Muscle of back (tissue), 11 donors: ENCODE data around the gene TANGO2. TPM values are rescaled to one million over a fixed set of nuclear protein-coding genes. Genes with fewer than 3 reads are reported as not detected.

Experiments used
- DNase-seq, 3 donors: peaks; one replicate each; pipeline versions ENCODE4 v3.0.0 to v3.0.0-alpha.2; 2013
- polyA plus RNA-seq, 10 donors: library from polyadenylated mRNA; unstranded; fragments of 120-200 nt; gene quantifications; one replicate each; pipeline ENCODE4 v1.2.1, GENCODE V29; 2013; ENCODE audit not compliant: insufficient read length in 10 of 10

Gene TANGO2
- polyA plus RNA-seq, 10 donors, result 7.5 to 11.8 (median 9.6) TPM

DNA sequence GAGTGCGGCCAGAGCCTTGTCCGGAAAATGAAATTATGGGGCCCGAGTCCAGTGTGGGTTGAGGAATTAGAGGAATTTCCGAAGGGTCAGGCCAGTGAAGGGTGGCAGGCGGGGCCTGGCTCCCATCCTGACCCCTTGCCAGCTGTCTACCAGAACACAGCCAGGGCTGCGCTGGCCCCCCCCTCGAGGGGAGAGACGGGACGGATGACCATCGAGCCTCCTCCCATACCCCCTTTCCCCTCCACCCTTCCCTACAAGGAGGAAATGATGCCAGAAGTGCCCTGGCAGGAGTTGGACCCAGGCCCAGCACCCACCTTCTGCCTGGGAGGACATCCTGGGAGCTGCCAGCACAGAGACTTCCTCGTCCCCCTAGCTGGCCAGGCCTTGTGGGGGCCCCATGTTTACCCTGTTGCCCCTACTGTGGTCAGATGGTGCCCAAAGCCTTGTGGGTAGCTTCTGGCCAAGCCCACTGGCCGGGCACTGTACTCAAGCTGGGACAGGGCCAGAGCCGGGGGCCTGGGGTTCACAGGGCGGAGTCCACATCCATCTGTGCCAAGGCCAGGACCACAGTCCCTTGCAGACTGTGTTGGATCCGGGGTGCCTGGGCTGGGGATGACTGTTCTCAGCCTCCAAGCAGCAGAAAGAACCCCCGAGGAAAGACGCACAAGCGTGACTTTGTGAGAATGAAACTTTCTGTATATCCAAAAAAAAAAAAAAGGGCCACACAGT lies 25.1 kb upstream of the TANGO2 start:
- peak in 2 of 3 donors; percentile 46 to 72 for DNase-seq

DNA sequence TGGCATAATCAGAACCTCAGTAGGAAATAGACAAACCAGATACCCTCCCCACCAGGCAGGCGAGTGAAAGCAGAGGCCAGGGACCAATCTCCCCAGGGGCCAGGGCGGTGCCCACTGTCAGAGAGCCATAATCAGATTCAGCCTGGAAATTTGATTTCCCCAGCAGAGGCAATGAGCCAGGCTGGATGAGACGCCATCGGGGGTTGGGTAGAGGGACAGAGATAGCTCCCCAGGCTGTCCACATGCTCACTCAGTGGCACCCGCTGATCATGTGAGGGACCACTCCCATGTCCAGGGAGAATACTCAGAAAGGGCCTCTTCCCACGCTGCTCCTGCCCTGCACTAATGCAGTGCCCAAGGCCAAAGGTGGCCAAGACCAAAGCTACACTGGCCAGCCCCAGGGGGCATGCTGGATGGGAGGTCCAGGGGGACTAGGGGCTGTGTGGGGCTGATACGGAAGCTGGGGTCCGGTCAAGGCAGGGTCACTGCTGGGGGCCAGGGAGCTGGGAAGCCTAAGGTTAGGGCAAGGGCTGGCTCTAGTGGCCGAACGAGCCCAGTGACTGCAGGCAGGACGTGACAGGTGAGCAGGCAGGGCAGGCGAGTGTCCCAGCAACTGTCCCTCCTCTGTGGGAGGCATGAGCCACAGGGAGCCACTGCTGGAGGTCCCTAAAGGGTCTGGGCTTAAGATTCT lies 24.1 kb upstream of the TANGO2 start:
- no peak for DNase-seq

DNA sequence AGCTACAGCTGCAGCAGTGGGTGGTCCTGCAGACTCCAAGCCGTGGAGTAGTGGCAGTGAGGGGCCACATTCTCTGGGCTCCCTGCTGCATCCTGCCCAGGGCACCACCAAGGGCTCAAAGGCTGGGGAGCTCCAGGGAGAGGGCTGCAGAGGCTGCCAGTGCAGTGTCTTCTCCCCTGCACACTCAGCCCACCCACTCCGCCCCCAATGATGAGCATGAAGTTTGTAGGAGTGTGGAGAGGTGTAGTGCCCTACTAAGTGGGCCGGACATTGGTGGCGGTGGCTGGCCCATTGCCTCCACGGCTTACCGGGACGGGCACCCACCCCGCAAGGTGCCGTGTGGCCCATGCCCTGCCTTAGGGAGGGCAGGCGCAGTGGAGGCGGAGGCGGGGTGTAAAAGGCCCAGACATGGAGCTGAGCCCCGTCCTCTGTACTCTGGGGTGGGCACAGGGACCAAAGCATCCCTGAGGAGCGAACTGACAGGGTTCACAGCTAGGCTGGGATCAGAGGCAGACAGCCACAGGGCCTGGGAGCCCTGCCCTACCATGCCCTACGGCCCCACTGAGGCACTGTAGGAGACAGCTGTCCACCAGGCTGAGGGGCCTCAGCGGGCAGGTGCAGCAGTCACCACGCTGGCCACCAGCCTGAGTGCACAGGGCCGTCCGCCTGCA lies 23.2 kb upstream of the TANGO2 start:
- no peak for DNase-seq

DNA sequence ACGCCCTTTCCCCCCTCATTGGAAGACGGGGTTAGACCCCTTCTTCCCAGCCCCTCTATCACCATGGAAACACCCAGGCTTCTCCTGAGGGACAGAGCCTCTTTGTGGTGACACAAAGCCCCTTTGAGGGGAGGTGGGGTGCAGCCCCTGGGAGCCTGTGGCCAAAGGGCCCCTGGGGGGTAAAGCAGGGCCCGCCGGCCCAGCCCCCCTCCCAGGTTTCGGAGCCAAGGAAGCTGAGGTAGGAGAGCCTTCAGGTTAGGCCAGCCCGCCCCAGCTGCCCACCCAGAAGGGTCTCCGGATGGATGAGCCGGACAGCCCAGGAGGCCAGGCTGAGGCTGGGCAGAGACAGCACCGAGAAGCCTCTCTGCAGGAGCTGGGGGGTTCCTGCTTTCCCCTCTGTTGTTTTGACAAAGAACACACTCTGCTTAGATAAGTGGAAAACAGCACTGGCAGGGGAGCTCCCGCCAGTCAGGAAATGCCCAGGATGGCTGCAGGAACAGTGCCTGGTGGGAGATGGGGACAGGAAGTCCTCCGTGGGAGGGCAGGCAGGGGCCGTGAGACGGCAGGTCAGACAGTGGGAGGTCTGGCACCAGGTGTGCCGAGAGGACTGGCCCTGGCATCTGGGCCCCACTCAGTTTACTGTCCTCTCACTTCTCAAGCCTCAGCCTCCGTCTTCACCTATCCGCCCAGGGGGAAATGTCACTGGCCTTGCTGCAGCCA lies 22.5 kb upstream of the TANGO2 start:
- DNase-seq, result no peak

DNA sequence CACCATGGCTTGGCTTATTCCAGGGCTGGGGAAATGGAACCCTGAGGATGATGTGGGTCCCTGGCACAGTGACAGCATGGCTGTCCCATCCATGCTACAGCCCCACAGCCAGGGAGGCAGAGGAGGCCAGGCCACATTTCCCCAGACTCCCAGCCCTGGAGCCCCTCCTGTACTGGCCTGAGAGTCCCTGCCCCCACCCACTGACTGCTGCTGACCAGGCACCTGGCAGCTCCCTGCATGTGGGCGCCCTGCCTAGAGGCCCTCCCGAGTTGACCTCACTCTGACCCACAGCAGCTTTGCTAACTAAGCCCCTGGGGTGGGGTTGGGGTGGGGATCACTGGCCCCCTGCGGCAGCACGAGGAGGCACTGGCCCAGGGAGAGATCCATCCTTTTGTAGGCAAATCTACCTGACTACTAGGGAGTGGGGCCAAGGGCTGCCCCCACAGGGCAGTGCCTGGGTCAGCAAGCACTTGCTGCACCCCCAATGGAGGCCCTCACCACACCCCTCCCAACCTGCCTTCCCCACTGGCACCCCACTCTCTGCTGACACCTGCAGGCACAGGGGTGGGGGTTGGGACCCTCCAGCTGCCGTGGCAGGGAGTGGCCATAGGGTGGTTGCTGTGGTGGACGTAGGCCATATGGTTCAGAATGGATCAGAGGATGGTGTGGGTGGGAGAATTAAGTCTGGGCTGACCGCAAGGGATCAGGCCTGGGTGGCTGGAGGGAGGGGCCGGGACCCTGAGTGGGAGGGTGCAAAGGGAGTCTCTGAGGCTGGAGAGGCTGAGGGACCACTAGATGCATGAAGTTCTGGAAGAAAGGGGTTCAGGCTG lies 21.7 kb upstream of the TANGO2 start:
- no peak for DNase-seq

DNA sequence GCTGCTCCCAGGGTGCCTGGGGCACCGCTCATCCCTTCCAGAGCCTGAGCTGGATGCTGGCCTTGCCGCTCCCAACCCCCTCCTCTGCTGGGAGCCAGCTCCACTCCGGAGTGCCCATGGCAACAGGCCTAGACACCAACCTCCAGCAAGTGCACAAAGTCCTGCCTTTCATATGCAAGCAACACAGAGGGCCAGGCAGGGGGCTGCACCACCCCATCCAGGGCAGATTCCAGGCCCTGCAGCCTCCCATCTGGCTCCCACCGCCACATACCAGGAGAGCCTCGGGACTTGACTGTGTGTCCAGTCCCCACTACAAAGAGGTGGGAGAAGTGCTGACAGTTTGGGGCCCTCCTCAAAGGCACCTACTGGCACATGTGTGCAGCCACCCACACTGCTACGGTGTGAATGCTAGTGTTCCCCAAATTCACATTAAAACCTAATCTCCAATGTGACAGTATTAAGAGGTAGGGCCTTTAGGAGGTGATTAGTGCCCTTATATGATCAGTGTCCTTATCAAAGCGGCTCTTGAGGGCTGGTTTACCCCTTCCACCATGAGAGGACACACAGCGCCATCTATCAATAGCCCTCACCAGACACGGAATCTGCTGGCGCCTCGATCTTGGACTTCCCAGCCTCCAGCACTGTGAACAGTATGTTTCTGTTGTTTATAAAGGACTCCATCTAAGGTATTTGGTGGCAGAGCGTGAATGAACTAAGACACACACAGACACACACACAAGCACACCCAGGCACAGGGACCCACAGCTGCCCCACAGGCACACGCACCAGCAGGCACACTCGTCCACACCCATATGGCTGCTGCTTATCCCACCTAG lies 20.4 kb upstream of the TANGO2 start:
- no peak for DNase-seq

DNA sequence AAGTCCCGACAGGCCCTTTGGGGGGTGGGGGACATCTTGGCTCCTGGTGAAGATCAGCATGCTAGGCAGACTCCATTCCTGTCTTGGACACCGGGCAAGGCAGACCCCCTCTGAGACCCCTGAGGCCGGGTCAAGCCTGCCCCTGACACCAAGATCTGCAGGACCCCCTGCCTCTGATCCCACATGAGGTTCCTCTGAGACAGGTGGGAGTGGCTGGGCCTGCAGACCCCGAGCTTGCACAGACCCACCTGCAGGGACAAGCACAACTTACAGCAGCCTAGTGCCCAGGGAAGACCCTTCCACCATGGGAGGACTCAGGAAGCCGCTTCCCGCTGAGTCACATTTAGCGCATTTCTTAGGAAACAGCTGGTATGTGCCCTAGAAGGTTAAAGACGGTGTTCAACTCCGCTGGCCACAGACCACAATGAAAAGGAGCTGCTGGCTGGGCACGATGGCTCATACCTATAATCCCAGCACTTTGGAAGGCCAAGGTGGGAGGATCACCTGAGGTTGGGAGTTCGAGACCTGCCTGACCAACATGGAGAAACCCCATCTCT lies 19.8 kb upstream of the TANGO2 start:
- no peak for DNase-seq

DNA sequence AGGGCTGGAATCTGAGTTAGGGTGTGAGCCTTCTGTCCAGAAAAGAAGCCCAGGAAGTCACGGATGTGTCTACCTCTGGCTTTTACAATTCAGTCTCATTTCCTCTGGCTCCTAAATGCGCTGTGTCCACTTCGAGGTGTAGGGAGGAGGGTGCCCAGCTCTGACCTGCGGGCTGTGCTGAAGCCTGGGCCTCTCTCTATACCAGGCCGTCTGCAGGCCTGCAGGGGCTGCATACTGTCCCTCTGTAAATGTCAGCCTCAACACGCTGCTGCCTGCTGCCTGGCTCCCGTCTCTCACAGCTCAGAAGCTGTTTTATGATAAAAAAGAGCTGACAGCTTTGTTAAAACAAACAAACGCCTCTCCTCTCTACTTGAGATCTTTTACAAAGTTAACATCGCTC lies 18.8 kb upstream of the TANGO2 start:
- no peak for DNase-seq

DNA sequence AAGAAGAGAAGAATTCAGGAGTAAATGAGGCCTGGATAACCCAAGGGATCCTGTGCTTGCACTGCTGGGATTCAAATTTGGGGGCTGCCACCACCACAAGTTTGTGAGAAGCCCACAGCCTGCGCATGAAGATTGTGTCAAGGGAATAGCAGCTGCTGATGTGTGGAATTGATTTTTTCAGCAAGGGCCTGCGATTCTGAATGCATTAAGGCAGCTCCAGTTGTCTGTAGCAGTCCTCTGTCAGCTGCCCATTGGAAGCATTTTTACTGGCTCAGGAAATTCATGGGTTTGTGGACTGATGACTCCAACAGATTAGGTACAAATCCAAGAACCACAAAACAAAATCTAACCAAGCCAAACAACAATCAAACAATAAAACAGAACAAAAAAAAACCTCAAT lies 18.3 kb upstream of the TANGO2 start:
- DNase-seq, result no peak

DNA sequence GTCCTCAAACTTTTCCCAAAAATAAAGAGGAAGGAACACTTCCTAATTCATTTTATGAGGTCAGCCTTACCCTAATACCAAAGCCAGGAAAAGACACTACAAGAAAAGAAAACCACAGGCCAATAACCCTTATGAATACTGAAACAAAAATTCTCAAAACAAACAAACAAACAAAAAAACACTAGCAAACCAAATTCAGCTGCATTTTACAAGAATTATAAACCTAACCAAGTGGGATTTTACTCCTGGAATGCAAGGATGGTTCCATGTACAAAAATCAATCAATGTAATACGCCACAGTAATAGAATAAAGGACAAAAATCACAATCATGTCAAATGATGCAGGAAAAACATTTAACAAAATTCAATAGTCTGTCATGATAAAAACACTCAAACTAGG lies 17.6 kb upstream of the TANGO2 start:
- DNase-seq, result no peak

DNA sequence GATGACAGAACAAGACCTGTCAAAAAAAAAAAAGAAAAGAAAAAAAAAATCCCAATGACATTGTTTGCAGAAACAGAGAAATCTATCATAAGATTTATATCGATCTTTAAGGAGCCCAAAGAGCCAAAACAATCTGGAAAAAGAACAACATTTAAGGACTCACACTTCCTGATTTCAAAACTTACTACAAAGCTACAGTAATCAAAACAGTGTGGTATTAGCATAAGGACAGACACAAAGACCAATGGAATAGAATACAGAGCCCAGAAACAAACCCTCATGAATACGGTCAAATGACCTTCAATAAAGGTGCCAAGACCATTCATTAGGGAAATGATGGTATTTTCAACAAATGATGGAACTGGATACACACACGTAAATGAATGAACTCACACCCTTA lies 16.4 kb upstream of the TANGO2 start:
- no peak for DNase-seq

DNA sequence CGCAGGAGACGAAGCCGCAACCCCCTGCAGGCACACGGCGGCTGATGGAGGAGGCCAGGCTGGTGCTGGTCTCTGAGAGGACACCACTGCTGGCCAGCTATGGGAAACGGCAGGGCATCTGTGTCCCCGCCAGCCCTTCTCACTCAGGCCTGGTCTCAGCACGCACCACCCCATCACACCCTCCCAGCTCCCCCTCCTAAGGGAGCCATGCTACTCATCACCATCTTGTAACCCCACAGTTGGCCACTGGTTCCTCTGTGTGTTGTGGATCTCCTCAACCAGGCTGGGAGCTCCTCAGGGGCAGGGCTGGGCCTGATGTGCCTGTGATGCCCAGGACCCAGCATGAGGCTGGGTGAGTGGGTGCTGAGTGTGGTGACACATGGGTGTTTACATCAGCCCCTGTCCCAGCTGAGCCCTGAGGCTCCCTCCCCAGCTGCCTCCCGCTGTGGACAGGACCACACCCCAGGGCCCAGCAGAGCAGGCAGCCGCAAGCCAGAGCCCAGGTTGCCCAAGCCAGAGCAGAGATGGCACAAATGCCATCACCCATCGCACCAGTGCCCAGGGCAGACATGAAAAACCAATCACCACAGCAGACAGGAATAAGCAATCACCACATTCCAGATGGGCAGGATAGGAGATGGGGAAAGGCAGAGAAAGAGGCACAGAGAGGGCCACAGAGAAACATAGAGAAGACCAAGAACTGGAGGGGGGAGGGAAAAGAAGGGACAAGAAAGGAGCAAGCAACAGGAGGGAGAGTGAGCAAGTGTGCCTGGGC lies 12.5 kb upstream of the TANGO2 start:
- DNase-seq, result no peak

DNA sequence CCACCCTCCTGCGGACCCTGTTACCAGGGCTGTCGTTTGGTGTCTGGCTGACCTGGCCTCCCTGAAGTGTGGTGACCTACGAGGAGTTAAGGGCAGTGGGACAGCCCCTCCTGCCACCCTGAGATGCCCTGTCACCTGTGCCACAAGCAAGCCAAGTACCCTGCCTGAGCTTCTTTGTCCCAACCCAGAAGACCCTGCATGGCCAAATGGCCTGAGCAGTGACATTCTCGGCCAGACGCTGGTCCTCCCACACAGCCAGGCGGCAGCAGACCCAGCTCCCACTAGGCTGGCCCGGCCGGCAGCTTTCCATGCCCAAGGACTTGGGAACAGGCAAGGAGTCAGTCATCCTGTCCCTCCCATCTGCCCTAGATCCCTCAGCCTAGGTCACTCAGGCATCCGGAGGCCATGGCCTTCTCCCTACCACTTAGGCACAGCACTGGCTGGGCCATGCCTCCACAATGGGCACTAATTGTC lies 11.9 kb upstream of the TANGO2 start:
- DNase-seq, result no peak

DNA sequence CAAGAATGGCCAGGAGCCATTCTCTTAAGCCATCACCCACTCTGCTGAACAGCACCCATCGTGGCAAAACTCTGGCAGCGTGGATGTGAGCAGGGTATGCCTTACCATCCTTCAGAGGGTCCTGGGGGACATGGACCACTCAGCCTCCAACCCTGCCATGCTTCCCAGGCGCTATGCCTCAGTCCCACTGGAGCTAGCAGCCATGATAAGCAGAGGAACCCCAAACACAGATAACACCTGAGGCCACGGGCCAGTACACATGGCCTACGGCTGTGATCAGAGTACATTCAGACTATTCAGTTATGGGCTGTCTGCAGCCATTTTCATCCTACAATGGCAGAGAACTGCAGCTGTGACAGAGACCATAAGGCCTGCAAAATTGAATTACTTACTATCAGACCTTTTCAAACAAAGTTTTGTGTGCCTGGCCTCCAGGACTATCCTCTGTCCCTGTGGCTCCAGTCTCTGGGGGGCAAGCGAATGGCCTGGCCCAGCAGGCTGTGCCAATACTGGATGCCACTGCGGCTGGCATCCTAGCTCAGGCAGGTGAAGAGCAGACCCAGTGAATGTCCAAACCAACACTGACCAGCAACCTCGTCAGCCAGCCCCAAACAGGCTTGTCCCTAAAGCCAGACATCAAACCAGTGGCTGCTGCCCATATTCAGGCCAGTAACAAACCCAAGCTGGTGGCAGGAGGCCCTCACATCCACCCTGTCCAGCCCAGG lies 11.2 kb upstream of the TANGO2 start:
- no peak for DNase-seq

DNA sequence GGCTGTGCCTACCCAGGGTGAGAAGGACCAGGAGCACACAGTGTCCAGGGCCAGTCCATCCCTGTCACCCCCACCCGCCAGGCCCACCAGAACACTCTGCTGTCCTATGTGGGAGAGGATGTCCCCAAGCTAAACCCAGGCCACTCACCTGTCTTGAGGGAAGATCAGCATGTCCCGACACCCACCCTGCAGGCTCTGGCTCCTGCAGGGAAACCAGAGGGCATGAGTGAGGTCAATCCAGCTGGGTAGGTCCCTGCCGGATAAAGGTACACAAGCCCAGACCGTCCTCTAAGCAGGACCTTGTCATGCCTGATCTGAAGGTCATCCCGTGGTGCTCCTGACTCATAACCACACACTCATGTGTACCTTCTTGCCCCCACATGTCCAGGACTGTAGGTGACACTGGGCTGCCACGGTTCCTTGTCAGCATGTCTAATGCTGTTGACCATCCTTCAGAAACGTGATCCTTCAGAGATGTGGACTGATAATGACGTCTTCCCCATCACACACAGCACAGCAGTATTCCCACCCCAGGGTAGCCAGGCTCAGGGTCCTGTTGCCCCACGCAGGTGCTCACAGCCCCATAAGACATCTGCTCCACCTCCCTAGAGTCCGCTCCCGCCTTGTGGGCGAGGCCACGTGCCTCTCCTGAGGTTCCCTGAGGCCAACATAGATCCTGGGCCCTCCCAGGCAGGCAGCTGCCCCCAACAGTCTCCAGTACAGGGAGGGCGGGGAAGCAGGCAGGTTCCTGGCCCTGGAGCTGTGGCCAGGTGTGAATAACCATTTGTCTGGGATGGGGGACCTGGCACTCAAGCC lies 10.4 kb upstream of the TANGO2 start:
- no peak for DNase-seq

DNA sequence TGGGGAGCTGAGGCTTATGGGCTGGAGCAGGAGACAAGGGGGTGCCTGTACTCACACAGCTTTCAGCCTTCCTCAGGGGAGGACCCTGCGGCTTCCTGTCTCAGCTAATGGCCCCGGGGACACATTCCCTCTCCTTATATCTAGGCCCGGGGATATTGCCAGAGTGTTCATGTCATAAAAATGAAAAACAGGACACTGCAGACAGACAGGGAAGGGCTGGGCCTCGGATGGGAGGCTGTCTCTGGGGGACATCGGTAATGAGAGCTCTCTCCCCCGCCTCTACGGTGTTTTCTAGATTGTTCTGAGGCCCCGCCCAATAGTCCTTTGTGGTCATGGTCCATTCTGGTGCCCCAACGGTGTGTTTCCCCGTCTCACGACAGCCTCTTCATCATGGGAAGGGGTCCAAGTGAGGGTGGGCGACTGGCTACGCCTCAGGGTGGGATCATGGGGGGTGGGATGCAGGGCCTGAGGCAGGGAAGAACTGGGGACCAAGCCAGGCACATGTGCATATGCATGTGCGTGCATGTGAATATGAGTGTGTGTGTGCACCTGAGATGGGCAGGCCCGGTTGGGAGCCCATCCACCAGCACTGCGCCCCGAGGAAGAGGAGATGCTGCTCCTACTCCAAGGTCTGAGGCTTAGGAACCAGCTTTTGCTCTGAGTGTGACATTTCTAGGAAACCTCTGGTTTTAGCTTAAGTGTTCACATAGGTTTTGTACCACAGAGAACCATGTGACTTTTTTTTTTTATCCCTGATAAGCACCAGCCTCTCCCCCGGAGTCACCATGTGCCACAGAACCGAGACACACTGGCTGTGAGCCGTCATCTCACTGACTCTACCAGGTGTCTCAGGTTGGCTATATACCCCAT lies 9.6 kb upstream of the TANGO2 start:
- no peak for DNase-seq
